Thyroid gland (tissue), 4 donors: ENCODE data around the gene SPATA2L.

Experiments
- POLR2A ChIP-seq, 2 donors: fragments of 450-650 bp; IDR thresholded peaks; one replicate each; pipeline ENCODE4 v1.6.1; 2017; ENCODE audit warnings: antibody characterized with exemption in 2 of 2, mild to moderate bottlenecking in 2 of 2, moderate library complexity in 1 of 2
- TF ChIP-seq, protein P1 (sequence below), 6 experiments: fragments of 200-600 bp in 3 of 6; fragments of 450-650 bp in 3 of 6; sonication (generic) in 3 of 6; IDR thresholded peaks; one replicate each; pipeline ENCODE4 v1.5.1; 2016 to 2019; ENCODE audit warnings: antibody characterized with exemption in 6 of 6, mild to moderate bottlenecking in 2 of 6, inconsistent platforms in 1 of 6, moderate library complexity in 1 of 6

DNA sequence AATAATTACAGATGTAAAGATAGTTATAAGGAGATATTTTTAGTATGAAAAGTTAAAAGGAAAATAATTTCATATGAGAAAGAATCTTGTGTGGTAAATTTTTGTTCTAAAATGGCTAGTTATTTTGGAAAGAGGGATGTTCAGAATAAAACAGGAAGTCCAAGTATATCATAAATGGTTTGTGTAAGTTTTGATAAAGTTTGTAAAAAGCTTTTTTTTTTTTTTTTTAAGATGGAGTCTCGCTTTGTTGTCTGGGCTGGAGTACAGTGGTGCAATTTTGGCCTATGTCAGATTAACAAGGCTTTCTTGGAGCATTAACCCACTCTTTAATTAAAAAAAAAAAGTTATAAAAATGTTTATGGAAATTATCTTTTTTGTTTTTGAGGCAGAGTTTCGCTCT, 23.2 kb downstream of the SPATA2L start:
- TF ChIP-seq, protein P1, sequence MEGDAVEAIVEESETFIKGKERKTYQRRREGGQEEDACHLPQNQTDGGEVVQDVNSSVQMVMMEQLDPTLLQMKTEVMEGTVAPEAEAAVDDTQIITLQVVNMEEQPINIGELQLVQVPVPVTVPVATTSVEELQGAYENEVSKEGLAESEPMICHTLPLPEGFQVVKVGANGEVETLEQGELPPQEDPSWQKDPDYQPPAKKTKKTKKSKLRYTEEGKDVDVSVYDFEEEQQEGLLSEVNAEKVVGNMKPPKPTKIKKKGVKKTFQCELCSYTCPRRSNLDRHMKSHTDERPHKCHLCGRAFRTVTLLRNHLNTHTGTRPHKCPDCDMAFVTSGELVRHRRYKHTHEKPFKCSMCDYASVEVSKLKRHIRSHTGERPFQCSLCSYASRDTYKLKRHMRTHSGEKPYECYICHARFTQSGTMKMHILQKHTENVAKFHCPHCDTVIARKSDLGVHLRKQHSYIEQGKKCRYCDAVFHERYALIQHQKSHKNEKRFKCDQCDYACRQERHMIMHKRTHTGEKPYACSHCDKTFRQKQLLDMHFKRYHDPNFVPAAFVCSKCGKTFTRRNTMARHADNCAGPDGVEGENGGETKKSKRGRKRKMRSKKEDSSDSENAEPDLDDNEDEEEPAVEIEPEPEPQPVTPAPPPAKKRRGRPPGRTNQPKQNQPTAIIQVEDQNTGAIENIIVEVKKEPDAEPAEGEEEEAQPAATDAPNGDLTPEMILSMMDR (IDR thresholded peaks at IDR 0.05): no peak
- TF ChIP-seq POLR2A (IDR thresholded peaks at IDR 0.05): no peak
